ENCODE data around the gene ITIH4.

DNA sequence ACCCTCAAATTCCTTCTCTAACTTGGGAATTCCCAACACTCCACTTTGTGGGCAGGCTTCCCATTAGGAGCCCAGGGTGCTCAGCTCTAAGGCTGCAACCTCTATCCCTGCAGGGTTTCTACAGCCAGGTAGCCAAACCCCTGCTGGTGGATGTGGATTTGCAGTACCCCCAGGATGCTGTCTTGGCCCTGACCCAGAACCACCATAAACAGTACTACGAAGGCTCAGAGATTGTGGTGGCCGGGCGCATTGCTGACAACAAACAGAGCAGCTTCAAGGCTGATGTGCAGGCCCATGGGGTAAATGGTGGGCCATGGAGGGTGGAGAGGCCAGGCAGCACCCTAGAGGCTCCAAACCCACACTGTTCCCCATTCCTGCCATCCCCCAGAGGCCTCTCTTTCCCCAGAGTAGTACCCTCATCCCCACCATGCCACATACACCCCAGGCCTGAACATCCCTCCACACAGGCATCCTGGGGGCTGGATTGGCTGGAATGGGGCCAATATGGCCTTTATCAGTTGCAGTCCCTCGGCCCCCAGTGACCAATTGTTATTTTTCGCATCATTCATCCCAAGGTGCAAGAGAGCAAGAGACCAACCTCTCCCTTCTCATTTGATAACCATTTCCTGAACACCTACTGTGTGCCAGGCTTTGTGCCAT is 45.4 kb downstream of the ITIH4 start:
- TF ChIP-seq, protein P1, sequence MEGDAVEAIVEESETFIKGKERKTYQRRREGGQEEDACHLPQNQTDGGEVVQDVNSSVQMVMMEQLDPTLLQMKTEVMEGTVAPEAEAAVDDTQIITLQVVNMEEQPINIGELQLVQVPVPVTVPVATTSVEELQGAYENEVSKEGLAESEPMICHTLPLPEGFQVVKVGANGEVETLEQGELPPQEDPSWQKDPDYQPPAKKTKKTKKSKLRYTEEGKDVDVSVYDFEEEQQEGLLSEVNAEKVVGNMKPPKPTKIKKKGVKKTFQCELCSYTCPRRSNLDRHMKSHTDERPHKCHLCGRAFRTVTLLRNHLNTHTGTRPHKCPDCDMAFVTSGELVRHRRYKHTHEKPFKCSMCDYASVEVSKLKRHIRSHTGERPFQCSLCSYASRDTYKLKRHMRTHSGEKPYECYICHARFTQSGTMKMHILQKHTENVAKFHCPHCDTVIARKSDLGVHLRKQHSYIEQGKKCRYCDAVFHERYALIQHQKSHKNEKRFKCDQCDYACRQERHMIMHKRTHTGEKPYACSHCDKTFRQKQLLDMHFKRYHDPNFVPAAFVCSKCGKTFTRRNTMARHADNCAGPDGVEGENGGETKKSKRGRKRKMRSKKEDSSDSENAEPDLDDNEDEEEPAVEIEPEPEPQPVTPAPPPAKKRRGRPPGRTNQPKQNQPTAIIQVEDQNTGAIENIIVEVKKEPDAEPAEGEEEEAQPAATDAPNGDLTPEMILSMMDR (IDR thresholded peaks at IDR 0.05), result no peak
- no peak for TF ChIP-seq POLR2A (IDR thresholded peaks at IDR 0.05)
